Heart right ventricle (tissue), 16 donors: Measurements from ENCODE around the gene NDUFA3. TPM values are rescaled to one million over a fixed set of nuclear protein-coding genes. Genes with fewer than 3 reads are reported as not detected.
A peak's percentile ranks its signal among the peaks of the same experiment; 100 is the strongest.

Experiments
- ATAC-seq, 8 donors: fragments of 200-7000 bp; cut with Tn5 transposase; one replicate each; pipeline ENCODE4 v1.9.1; 2020; ENCODE audit warnings: mild to moderate bottlenecking in 8 of 8, moderate library complexity in 8 of 8, moderate number of reproducible peaks in 1 of 8
- DNase-seq, 2 donors: peaks; one replicate each; pipeline ENCODE4 v3.0.0-alpha.2; 2020
- H3K27ac ChIP-seq, 10 donors: fragments of 200-600 bp; sonication (generic) in 2 of 10; one replicate each; pipeline versions ENCODE4 v1.5.0 to v1.8.0; 2020 to 2022; ENCODE audit warnings: mild to moderate bottlenecking in 3 of 10
- H3K27me3 ChIP-seq, 7 donors: fragments of 200-600 bp; one replicate each; pipeline ENCODE4 v1.8.0; 2021 to 2022; ENCODE audit warnings: mild to moderate bottlenecking in 2 of 7
- H3K36me3 ChIP-seq, 9 donors: fragments of 200-600 bp; sonication (generic) in 1 of 9; one replicate each; pipeline versions ENCODE4 v1.5.0 to v1.8.0; 2020 to 2022; ENCODE audit warnings: mild to moderate bottlenecking in 2 of 9
- H3K4me1 ChIP-seq, 9 donors: fragments of 200-600 bp; sonication (generic) in 1 of 9; one replicate each; pipeline versions ENCODE4 v1.5.0 to v1.8.0; 2020 to 2022; ENCODE audit warnings: mild to moderate bottlenecking in 4 of 9
- H3K4me3 ChIP-seq, 10 donors: fragments of 200-600 bp; sonication (generic) in 2 of 10; one replicate each; pipeline versions ENCODE4 v1.5.0 to v1.8.0; 2020 to 2022; ENCODE audit warnings: mild to moderate bottlenecking in 7 of 10, moderate library complexity in 2 of 10
- H3K9me3 ChIP-seq, 11 donors: fragments of 200-600 bp in 10 of 11; sonication (generic) in 2 of 11; one replicate each; pipeline versions ENCODE4 v1.5.0 to v1.8.0; 2013 to 2022; ENCODE audit warnings: mild to moderate bottlenecking in 2 of 11, control low read depth in 1 of 11, moderate library complexity in 1 of 11
- WGBS, 2 donors: extraction: QIAGEN DNeasy Blood & Tissue Kit; methylation state at CpG; one replicate each; pipeline ENCODE4 v1.1.7; 2013; ENCODE audit warnings: inconsistent platforms in 1 of 2; 5-methylcytosine and 5-hydroxymethylcytosine counted together
- intact Hi-C, 10 donors: fragments of 100-400 bp; cut with DNase I; formaldehyde crosslinking; loops; one replicate each; pipeline versions ENCODE4 v1.11.1 to v1.14.2; 2022
- polyA plus RNA-seq, 2 donors: library from polyadenylated mRNA; stranded (reverse); fragments of 200-250 nt; gene quantifications; one replicate each; pipeline ENCODE4 v1.2.3, GENCODE V29; 2013
- total RNA-seq, 10 donors: library from RNA; stranded (reverse); fragmentation: NEBNext Ultra II Directional in 3 of 10; extraction: Animal tissue kit (Norgen Biotek cat#: 25700) in 3 of 10; gene quantifications; one replicate each; pipeline versions ENCODE4 v1.2.1 to v1.2.4, GENCODE V29; 2021 to 2023
- TF ChIP-seq, protein P1 (sequence below), 9 donors: fragments of 200-600 bp; sonication (generic) in 2 of 9; IDR thresholded peaks; one replicate each; pipeline versions ENCODE4 v1.5.0 to v1.8.0; 2021 to 2022; ENCODE audit warnings: antibody characterized with exemption in 9 of 9, mild to moderate bottlenecking in 5 of 9, moderate library complexity in 1 of 9
- donor health status: Arrhythmogenic right ventricular cardiomyopathy.
- donor health status: ischemic (EF 13 %, LVEDD 7.1; RV severe dilation, severe dysfunction).
- donor health status: healthy with polysubstance abuse.
- donor health status: DM: no; HTN: yes; CAD: no.
- donor health status: DM: no; HTN: no; CAD: no.
- donor health status: ischemic (EF 25% LVEDD 6.9; RV normal size, moderate dysfunction).
- donor health status: ischemic (EF 25% LVEDD 5.7; RV mildly dilated, moderate dysfunction).
- donor health status: healthy.
- donor health status: DM: yes; HTN: yes; CAD: no.
- donor health status: Ischemic cardiomyopathy.
- donor health status: ischemic (EF 35%, LVEDD 5.7; RV mildly dilated, moderate dysfunction).
- donor health status: nonischemic (EF 11% LVEDD 7.7; RV severe dilation, severe dysfunction).
- donor health status: DM: yes; HTN: yes; CAD: no.
- donor health status: PGD.
- donor health status: ischemic (EF 29% LVEDD 5.4; RV normal size, mild dysfunction).
- donor health status: nonischemic (EF 23%, LVEDD 6.1; RV moderate dilation, normal function).

Gene NDUFA3
- total and polyA plus RNA-seq, 12 donors = 239 to 3,395 (median 360) TPM

DNA sequence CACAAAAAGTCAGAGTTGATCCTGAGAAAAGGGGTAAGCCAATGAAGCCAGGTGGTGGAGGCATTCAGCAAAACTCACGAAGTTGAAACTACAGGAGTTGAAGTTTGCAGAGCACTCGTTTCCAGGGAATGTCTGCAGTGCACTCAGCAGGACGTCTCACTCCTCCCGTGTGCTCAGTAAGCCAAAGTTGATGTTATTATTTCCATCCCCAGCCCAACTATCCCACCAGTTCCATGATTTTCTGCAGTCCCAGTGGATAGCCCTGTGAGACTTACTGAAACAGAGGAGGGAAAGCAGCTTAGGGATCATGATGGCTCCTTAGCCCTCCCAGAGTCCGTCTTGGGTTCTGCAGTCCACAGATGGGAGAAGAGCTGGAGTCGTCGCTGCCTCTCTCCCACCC lies 21.6 kb upstream of the NDUFA3 start, which contains the start of gene TARM1:
Gene TARM1, minus strand, starts transcription at position 334 of the 400 bp plus-strand sequence. Its CDS starts 25 bp downstream, at position 309.
- DNase-seq = no peak

DNA sequence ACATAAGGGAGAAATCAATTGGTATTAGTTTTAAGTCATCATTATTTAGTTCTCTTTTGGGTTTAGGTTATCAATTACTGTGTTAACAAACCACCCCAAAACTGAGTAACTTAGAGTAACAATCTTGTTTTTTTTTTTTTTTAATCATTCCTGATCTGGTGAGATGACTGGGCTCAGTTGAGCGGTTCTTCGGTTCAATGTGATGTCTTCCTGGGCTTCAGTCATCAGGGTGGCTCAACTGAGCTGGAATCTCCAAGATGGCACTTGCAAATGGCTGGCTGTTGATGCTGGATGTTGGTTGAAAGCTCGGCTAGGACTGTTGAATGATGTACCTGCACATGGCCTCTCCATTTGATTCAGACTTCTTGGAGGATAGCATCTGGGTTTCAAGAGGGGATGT lies 18.2 kb upstream of the NDUFA3 start:
- Histone ChIP-seq H3K4me3 (no peak overlapping the region), H3K27ac (no peak overlapping the region), H3K27me3 (peaks cover 0 to 7% (median under 1%) of the 10 kb centered on the region in 7 donors), H3K4me1 (no peaks in the 10 kb centered on the region), H3K9me3 (peaks cover 0 to 28% (median 3%) of the 10 kb centered on the region in 11 donors), H3K36me3 (no peaks in the 10 kb centered on the region)
- DNase-seq = no peak
- intact Hi-C loops = no loop called here
- no peak for ATAC-seq
- WGBS, 2 donors = 70 to 84% methylated on average over 3 of the region's 3 CpGs
- TF ChIP-seq, protein P1, sequence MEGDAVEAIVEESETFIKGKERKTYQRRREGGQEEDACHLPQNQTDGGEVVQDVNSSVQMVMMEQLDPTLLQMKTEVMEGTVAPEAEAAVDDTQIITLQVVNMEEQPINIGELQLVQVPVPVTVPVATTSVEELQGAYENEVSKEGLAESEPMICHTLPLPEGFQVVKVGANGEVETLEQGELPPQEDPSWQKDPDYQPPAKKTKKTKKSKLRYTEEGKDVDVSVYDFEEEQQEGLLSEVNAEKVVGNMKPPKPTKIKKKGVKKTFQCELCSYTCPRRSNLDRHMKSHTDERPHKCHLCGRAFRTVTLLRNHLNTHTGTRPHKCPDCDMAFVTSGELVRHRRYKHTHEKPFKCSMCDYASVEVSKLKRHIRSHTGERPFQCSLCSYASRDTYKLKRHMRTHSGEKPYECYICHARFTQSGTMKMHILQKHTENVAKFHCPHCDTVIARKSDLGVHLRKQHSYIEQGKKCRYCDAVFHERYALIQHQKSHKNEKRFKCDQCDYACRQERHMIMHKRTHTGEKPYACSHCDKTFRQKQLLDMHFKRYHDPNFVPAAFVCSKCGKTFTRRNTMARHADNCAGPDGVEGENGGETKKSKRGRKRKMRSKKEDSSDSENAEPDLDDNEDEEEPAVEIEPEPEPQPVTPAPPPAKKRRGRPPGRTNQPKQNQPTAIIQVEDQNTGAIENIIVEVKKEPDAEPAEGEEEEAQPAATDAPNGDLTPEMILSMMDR (IDR thresholded peaks at IDR 0.05) = no peak

More for the DNA sequence above, 21.6 kb upstream of the NDUFA3 start, which contains the start of gene TARM1:
- peaks cover 0 to 13% (median 0%) of the 10 kb centered on the region in 9 donors for H3K4me1 ChIP-seq
- H3K9me3 ChIP-seq = peaks cover 0 to 28% (median 3%) of the 10 kb centered on the region in 11 donors
- intact Hi-C loops = no loop called here
- no peak within 1 kb of the TSS for H3K4me3 ChIP-seq
- no peaks in the 10 kb centered on the region for H3K36me3 ChIP-seq
- no peak for ATAC-seq
- H3K27me3 ChIP-seq = peaks cover 0 to 5% (median 0%) of the 10 kb centered on the region in 7 donors
- no peak within 1 kb of the TSS for H3K27ac ChIP-seq
- TF ChIP-seq, protein P1 (IDR thresholded peaks at IDR 0.05) = no peak
- 76 to 82% methylated on average over 7 of the region's 7 CpGs for WGBS, 2 donors

DNA sequence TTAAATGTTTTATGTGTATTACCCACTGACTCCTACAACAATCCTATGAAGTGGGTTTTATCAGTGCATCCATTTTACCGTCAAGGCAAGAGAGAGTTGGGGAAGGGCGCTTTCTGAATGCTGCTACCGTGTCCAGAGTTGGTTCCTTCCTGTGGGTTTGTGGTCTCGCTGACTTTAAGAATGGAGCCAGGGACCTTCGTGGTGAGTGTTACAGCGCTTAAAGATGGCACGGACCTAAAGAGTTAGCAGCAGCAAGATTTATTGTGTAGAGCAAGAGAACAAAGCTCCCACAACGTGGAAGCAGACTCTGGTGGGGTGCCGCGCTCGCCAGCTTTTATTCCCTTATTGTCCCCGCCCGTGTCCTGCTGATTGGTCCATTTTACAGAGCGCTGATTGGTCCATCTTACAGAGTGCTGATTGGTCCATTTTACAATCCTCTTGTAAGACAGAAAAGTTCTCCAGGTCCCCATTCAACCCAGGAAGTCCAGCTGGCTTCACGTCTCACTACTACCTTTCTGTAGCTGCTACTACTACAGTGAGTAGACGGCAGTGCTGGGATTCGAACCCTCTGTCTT lies 8.1 kb upstream of the NDUFA3 start:
- WGBS, 2 donors = 83 to 87% methylated on average over 17 of the region's 17 CpGs
- H3K27me3 ChIP-seq = peaks cover 0 to 67% (median 28%) of the 10 kb centered on the region in 7 donors
- DNase-seq (no peak), ATAC-seq (no peak)
- H3K27ac ChIP-seq = no peak overlapping the region
- TF ChIP-seq, protein P1 (IDR thresholded peaks at IDR 0.05) = no peak
- H3K36me3 ChIP-seq = no peaks in the 10 kb centered on the region
- no peaks in the 10 kb centered on the region for H3K9me3 ChIP-seq
- no peak overlapping the region for H3K4me3 ChIP-seq
- peaks cover 0 to 21% (median 6%) of the 10 kb centered on the region in 9 donors for H3K4me1 ChIP-seq
- intact Hi-C loops = no loop called here

DNA sequence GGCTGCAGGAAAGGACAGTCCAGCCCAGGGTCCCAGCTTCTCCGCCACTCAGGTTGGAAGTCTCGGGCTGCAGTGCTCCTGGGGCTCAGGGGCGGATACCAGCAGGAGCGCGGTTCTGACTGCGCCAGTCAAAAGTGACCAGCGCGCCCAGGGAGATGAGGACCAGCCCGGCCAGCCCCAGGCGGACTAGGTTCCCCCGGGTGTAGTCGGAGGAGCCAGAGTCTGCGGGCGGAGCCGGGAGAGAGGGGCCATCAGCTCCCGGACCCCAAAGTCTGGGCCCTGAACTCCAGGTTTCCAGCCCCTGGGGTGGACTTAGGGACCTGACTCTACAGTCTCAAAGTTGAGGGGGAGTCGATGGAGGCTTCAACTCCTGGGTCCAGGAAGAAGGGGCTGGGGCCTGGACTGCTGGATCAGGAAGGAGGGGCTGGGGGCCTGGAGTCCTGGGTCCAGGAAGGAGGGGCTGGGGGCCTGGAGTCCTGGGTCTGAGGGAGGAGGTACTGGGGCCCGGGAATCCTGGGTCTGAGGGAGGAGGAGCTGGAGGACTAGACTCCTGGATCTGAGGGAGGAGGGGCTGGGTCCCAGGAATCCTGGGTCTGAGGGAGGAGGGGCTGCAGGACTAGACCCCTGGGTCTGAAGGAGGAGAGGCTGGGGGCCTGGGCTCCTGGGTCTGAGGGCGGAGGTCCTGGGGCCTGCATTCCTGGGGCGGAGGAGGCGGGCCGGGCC lies 7.4 kb upstream of the NDUFA3 start:
- Histone ChIP-seq H3K9me3 (no peaks in the 10 kb centered on the region), H3K4me1 (peaks cover 0 to 21% (median 6%) of the 10 kb centered on the region in 9 donors), H3K27ac (peak overlapping the region in 1 of 10 donors; percentile 50), H3K4me3 (peak overlapping the region in 8 of 10 donors; percentile 10 to 51 (median 34)), H3K27me3 (peaks cover 0 to 59% (median 26%) of the 10 kb centered on the region in 7 donors), H3K36me3 (no peaks in the 10 kb centered on the region)
- no peak for DNase-seq
- TF ChIP-seq, protein P1 (IDR thresholded peaks at IDR 0.05) = no peak
- intact Hi-C loops = no loop called here
- ATAC-seq = peak in 2 of 8 donors; percentile 8 to 12
- 67 to 72% methylated on average over 22 of the region's 22 CpGs for WGBS, 2 donors
